Stimulated activated CD4-positive, alpha-beta T cell treated with anti-CD3 and anti-CD28 coated beads, Interleukin-1b, Interleukin-23, amount 100 ng/mL, for 24 hours (primary cell): ENCODE data around the gene COL11A2.

Experiments
- DNase-seq, 4 experiments: peaks; one replicate each; pipeline ENCODE4 v3.0.0-alpha.2; 2020; ENCODE audit warnings: low read depth in 4 of 4, low spot score in 1 of 4

COL11A2 gene

GRCh38 chr6:33120001-33120400 lies 72.3 kb downstream of the COL11A2 start:
- DNase-seq = no peak

- DNase-seq = no peak
Measured at GRCh38 chr6:33118525-33119123, 73.6 kb downstream of the COL11A2 start.

- DNase-seq = no peak
Measured at GRCh38 chr6:33117811-33118277, 74.4 kb downstream of the COL11A2 start.

DNA sequence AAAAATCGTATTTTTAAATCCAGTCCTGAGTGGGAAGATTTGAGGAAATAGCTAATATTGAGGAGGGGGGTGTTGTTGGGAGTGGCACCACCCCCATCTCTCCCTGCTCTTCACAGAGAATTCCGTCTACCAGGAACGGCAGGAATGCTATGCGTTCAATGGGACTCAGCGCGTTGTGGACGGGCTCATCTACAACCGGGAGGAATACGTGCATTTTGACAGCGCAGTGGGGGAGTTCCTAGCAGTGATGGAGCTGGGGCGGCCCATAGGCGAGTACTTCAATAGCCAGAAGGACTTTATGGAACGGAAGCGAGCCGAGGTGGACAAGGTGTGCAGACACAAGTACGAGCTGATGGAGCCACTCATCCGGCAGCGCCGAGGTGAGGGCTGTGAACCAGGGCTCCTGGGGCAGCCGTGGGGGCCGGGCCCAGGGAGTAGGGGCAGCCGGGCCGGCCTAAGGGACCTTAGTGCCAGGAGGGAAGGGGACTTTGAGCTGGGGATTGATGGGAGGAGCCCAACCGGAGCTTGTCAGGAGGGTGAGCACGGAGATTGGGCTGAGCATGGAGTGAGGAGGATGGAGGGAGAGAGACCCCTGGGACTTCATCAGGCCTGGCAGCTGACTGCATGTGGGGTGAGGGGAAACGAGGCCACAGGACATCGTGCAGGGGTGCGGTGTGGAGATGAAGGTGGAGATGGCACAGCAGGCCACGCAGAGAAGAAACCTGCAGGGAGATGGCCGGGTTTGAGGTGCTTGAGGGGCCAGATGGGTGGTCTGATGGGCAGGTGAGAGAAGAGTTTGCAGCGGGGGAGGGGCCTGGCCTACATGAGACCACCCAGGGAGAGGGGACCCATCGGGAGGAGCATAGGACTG lies 75.2 kb downstream of the COL11A2 start:
- DNase-seq = no peak

DNA sequence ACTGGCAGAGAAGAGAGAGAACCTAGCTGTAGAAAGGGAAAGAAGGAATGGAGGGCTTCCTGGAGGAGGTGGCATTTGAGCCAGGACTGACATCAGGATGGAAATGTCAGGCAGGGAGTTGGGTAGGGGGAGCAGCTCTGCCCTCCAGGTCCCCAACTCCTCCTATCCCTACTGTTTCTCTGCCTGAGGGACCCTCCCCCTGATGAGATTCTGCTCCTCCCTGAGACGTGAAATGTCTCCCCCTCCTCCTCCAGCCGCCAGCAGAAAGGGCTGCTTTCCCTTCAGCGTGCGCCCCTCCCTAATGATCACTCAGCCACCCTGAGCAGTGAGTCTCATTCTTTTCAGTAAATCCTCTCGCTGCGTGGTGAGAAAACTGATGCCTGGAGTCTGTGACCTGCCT lies 75.8 kb downstream of the COL11A2 start:
- DNase-seq = no peak

GRCh38 chr6:33114406-33114805 lies 77.9 kb downstream of the COL11A2 start:
- no peak for DNase-seq

GRCh38 chr6:33113755-33114154 lies 78.5 kb downstream of the COL11A2 start:
- DNase-seq = no peak
